Measurements from ENCODE around the gene ISG20L2.

The ISG20L2 gene

DNA sequence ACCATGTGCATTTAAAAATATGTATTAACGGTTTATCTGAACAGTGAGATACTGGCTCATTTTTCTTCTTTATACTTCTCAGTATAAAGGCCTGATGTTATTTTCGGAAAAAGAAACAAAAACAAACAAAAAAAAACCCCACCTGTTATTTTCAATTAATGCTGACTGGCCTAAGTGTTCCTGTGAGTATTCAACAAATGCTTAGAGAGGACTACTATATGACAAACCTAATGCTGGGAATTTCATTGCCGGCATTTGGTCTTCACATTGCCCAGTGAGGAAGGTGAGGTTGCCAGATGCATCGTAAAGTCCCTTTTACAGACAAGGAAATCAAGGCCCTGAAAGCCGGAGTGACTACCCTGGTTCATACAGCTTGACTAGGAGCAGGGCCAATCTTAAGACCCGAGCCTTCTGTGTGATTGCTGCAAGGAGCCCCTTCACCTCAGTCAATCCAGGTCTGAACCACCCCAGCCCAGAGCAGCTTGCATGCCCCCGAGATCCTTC, 11.7 kb upstream of the ISG20L2 start:
- no peak for DNase-seq

GRCh38 chr1:156738916-156739315, 10.3 kb upstream of the ISG20L2 start:
- DNase-seq = no peak

DNA sequence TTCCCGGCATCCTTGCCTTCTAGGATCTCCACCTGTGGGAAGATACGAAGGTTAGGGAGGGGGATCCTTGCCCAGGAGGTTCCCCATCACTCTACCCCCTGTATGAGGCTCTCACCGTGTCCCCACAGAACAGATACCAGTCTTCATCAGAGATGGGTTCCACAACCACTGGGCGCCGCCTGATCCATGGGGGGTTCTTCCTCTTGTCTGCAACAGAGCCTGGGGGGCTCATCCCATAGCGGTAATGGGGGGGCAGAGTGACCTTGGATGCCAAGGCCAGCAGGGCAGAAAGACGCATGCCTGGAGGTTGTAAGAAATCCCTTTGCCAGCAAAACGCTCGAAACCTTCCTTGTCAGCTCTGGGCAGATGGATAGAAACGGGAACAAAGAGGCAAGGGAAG, 9.8 kb upstream of the ISG20L2 start:
- DNase-seq = no peak

DNA sequence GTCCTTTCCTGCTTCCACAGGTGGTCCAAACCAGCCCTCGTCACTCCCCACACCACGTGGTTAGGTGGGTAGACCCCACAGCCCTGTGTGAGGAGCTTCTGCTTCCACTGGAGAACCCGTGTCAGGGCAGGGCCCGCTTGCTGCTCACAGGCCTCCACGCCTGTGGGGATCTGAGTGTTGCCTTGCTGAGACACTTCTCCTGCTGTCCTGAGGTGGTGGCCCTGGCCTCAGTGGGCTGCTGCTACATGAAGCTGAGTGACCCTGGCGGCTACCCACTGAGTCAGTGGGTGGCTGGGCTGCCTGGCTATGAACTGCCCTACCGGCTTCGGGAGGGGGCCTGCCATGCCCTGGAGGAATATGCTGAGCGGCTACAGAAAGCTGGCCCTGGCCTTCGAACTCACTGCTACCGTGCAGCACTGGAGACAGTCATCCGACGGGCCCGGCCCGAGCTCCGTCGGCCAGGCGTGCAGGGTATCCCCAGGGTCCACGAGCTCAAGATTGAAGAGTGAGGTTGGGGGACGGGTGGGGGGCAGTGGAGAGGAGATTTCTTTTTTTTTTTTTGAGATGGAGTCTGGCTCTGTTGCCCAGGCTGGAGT, 5.5 kb upstream of the ISG20L2 start:
- no peak for DNase-seq

GRCh38 chr1:156727926-156728598, 504 bp downstream of the ISG20L2 start, which contains the start of gene METTL25B:
TSS of gene METTL25B (plus strand) at chr1:156728469. CDS start at chr1:156729105, 636 bp downstream.
- peak; percentile 76 for DNase-seq

- DNase-seq = no peak
Observed at GRCh38 chr1:156727492-156727891, 1.1 kb downstream of the ISG20L2 start.

DNA sequence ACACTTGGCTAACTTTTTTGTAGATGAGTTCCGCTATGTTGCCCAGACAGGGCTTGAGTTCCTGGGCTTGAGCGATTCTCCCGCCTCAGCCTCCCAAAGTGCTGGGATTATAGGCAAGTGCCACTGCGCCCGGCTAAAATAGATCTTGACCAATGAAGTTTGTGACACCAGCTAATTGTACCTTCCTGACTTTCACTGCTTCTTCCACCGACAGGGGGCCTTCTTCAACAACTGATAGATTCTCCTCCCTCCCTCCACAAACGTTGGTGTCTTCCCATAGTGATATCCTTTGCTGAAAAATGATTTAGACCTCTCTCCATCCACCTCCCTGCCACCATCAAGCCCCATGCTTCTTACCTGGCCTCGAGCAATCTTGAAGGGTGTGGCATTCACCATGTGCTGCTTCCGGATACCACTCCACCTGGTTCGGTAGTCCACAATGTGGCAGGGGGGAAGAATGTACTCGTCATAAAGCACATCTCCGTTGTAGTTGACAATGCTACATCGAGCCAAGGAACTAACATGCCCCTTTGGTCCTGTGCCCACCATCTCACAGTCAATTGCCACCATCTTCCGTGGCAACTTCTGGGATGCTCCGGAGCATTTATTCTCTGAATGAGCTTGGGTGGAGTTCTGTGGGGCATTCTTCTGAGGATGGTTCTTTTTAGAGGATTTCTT, 1.9 kb downstream of the ISG20L2 start:
- DNase-seq = peak; percentile 32

DNA sequence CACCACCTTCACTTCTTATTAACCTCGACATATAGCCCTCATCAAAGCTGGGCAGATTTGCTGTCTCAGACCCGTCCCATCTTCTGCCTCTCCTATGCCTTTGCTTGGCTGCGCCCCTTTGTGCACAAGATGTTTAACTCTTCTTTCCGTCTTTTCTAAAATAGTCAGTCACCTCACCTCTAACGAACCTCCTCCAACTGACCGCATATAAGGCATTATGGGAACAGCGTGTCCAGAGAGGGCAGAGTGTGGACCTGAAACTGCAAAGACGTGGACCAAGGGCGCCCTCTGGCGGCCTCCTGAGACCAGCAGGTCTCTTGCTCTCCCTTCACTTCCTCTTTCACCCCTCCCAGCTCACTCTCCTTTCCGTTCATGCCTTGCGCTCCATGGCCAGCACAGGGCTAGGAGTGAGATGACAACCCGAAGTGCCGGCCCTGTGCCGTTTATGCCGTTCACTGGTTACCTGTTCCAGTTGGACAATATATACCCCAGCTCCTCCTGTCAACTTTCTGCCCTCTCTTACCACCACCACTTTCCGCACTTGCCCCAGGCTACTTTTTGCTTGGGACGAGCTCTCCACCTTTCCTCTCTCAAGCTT, 2.8 kb downstream of the ISG20L2 start:
- peak; percentile 78 for DNase-seq

- DNase-seq = no peak
Observed at GRCh38 chr1:156721535-156721934, 7.0 kb downstream of the ISG20L2 start.

DNA sequence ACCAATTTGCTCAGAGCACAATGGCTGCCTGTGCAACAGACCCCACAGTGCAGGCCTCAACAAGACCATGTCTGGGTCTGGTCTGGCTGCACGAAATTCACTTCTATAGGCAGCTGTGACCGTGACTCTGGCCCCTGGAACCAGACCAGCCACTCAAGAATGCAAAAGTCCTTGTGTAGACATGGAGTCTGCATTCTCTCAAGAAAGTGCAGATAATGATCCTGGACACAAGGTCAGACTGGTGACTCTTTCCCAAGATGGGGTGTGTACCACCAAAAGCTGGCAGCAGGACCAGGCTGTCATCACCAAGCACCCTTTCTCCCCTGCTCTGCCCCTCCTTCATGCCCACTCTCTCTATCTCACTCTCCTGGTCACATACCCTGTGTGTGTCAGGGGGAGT, 7.4 kb downstream of the ISG20L2 start:
- DNase-seq = no peak

- DNase-seq = no peak
Observed at GRCh38 chr1:156717351-156717750, 11.2 kb downstream of the ISG20L2 start.

- DNase-seq = no peak
Observed at GRCh38 chr1:156714830-156715229, 13.7 kb downstream of the ISG20L2 start.

DNA sequence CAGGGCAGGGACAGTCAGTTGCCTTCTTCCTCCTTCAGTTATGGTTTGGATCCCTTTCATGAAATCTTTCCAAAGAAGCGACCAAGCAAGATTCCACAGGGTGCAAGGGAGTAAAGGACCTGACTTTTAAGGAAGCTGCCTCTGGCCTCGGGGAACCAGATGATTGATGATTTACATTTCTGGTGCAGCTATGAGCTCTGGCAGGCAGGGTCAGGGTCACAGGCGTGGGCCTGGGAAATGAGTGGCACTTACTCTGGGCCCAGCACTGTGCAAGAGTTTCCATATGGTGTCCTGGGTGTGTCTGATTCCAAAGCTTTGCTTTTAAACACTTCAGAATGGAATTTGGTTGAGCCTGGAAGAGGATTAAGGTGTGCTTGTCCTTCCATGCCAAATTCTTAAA, 15.9 kb downstream of the ISG20L2 start:
- DNase-seq = no peak

- DNase-seq = no peak
Observed at GRCh38 chr1:156711011-156711817, 17.4 kb downstream of the ISG20L2 start.

DNA sequence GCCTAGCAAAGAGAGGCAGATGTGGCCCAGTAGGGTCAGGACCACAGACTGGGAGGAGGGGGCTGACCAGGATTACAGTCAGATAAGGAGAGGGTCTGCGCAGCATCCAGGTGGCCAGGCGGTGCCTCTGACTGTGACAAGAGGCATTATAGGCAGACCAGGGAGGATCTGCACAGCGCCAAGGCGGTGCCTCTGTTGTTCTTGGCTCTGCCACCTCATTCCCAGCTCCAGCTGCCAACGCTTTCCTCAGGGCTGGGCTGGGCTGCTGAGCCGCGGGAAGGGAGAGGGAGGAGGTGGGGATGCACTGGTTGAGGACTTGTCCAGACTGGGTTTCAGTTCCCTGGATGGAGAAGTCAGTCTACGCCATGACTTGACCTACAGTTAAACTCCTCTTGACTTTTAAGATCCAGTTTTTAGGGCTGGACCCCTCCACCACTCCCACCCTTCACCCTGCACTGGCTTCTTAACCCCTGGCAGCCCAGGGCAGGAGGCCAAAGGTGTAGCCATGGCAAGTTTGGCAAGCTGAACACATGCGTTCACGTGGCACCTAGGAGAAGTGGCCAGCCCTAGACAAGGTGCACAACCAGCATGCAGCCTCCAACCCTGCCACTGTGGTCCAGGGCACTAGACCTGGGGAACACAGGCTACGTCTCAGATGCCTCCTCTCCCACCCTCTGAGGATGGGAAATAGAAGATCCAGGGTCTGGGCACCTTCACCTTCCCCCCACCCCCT, 18.6 kb downstream of the ISG20L2 start:
- DNase-seq = no peak

GRCh38 chr1:156709031-156709430, 19.5 kb downstream of the ISG20L2 start:
- DNase-seq = no peak

- no peak for DNase-seq
Observed at GRCh38 chr1:156708218-156708661, 20.3 kb downstream of the ISG20L2 start.

DNA sequence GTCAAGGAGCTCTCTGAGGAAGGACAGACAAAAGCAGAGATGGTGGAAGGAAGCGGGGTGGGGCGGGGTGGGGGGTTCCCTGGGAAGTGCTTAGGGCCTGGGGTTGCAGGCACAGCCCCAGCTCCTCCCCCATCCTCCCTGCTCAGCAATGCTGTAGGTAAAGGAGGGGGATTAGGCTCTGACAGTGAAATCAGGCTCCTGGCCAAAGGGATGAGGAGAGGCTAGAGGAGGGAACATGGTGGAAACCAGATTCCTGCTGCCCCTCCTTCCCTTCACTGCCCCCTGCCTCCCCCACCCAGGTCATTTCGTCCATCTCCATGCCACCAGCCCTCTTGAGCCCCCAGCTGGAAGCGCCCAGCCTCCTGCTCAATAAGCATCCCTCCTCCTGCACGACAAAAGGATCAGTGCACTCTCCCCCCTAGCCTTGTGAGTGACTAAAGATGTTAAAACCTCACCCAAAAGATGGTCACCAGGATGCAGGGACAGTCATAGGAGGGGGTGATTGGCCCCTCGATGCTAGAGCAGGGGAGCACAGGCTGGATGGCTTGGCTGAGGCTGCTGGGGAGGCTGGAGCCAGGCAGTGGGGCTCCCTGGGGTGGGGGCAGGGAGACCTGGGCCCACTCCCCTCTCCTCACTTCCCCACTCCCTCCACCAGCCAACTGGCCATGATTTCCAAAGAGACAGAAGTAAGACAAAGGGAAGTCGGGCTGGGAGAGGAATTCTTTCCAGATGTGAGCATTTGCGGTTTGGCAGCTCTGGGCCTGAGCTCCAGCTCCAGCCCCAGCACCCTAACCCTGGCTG, 20.9 kb downstream of the ISG20L2 start:
- DNase-seq = no peak

DNA sequence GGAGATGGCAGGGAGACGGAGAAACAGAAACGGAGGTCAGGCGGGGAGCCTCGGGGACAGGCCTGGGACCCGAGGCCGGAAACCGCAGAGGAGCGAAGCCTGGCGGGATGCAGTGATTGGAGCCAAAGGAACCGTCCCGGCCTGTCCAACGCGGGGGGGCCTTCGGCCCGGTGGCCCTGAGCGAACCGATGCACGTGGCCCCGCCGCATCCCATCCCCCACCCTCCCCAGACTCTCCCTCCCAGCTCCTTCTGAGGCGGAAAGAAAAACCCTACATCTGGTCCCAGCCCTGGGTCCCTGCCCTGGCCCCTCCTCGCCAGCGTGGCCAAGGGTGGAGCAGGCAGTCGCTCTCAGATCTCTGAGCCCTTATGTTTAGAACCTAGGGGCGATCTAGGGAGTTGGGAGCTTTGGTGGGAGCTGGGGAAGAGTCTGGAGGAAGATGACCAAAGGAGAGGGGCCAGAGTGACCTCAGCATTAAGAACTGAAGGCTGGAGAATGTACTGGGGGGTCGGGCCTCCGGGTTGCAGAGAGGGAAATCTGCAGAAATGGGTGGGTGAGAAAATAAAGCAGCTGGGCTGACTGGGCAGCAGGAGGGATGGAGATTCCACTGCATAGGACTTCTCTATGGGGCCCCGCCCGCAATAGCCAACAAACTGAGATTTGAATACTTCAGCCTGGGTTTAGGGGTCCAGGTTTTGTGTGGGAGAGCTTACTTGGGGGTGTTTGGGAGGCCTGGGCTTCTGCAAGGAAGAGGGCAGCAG, 21.7 kb downstream of the ISG20L2 start:
- DNase-seq = peak; percentile 30
